Activated naive CD4-positive, alpha-beta T cell (primary cell): ENCODE measurements around the gene NR1D1.

Experiments
- DNase-seq, 4 experiments: peaks; one replicate each; lab custom pipeline; 2025; lab: John Stamatoyannopoulos, UW

The NR1D1 gene

DNA sequence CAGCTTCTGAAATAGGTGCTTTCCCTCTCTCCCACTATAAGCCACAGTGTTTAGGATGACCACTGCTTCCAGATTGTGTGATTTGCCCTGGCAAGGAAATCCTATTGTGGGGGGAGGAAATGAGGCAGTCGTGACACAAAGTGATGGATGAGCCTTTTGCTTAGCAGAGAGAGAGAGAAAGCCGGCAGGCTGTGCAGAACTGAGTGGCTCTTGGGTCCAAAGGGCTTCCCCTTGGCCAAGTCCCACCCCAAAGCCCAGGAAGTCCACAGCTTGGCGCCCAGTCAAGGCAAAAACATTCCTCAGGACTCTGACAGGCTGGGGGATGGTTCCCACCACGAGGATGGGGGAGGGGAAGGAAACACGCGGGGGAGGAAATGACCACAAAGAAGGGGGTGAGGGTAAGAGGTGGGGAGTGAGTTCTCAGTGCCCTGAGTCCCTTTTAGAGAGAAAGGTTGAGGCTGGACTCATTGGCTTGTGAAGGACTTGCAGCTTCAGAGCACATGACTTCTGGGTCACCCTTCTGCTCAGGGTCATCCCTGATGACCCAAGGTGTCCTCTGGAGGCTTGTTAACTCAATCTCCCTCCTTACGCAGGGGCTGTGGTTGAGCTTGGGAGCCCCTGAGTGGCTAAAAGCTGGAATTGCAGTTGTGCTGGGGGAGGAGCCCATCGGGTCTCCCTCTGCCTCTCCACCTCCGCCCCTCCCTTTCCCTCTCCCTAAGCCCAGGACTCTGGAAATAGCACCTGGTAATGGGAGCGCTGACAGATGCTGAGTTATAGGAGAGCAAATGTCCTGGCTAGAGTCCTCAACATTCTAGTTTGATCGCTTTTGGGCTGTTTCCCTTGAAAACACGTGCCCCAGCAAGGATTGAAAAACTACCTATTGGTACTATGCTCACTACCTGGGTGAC lies 11.1 kb upstream of the NR1D1 start:
- DNase-seq, result peak in 3 of 4 experiments; percentile 27 to 59 (median 34)

DNA sequence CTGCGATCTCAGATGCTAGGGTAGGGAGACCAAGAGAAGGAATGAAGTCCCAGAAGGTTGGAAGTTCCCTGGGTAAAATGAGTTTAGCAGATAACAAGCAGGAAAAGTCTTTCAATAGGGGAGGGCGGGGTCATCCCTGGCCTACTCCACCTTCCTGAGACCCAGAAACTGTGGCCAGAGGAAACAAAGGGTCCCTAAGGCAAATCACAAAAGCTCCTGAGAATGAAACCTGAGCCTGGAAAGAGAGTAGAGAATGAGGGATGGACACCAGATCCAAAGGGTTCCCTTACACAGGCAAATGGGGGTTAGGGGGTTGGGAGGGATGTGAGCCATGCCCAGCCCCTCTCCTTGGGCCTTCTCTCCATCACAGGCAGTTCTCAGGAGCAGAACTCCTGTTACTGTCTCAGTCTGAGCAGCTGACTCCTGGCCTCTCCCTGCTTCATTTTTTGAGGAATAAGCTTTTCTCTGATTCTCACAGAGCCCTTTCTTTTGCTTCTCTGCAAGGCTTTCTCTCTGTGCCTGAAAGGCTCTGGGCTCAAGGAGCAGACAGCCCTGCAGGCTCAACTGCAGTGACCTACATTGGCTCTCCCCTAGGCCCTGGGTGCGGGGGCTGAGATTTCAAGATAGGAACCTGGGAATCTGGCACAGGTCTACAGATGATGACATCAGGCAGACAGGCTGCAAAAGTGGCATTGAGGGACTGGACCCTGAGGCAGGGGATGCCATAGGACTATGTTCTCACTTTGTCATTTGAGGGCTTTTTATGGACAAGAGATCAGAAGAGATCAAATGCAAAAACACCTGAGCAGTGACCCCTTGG lies 9.8 kb upstream of the NR1D1 start:
- DNase-seq, result no peak

GRCh38 chr17:40108970-40109824 lies 8.8 kb upstream of the NR1D1 start:
- no peak for DNase-seq

- DNase-seq, result no peak
Observed at GRCh38 chr17:40107522-40108174, 7.3 kb upstream of the NR1D1 start.

- no peak for DNase-seq
Observed at GRCh38 chr17:40106760-40107521, 6.6 kb upstream of the NR1D1 start.

- DNase-seq, result no peak
Observed at GRCh38 chr17:40105861-40106759, 5.7 kb upstream of the NR1D1 start.

GRCh38 chr17:40104594-40105486 lies 4.5 kb upstream of the NR1D1 start:
- DNase-seq, result no peak

- DNase-seq, result no peak
Observed at GRCh38 chr17:40103688-40104087, 3.3 kb upstream of the NR1D1 start.

GRCh38 chr17:40103071-40103661 lies 2.8 kb upstream of the NR1D1 start:
- no peak for DNase-seq

- DNase-seq, result no peak
Observed at GRCh38 chr17:40101367-40102210, 1.2 kb upstream of the NR1D1 start.

DNA sequence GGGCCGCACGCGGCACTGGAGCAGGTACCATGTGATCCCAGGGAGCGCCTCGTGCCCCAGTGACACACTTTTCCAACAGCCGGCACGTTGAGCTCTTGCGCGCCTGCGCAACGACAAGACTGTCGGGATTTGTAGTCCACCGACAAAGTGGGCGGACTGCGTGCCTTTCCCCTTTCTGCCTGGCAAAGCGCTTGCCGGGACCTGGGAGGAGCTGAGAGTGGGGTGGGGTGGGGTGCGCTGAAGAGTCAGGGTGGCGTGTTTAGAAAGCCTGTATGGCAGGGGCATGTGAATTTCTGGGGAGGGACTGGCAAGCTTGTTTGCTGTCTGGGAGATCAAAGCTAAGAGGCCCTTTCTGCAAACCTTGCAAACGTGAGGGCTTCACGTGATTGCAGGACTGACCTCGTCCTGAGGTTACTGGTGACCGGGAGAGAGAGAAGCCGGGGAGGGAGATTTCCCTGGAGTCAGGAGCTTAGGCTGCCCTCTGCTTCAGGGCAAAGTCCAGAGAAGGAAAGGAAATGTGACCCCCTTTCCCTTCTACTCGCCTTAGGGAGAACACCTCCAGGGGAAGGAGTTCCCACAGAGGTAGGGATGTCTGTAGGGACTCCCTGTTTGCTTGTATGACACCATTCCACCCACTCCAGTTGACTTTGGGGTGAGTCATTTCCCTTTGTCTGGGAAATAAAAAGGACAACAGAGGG lies 429 bp upstream of the NR1D1 start:
- peak; percentile 66 to 84 (median 72) for DNase-seq

- DNase-seq, result no peak
Observed at GRCh38 chr17:40099619-40100418, 570 bp downstream of the NR1D1 start.

DNA sequence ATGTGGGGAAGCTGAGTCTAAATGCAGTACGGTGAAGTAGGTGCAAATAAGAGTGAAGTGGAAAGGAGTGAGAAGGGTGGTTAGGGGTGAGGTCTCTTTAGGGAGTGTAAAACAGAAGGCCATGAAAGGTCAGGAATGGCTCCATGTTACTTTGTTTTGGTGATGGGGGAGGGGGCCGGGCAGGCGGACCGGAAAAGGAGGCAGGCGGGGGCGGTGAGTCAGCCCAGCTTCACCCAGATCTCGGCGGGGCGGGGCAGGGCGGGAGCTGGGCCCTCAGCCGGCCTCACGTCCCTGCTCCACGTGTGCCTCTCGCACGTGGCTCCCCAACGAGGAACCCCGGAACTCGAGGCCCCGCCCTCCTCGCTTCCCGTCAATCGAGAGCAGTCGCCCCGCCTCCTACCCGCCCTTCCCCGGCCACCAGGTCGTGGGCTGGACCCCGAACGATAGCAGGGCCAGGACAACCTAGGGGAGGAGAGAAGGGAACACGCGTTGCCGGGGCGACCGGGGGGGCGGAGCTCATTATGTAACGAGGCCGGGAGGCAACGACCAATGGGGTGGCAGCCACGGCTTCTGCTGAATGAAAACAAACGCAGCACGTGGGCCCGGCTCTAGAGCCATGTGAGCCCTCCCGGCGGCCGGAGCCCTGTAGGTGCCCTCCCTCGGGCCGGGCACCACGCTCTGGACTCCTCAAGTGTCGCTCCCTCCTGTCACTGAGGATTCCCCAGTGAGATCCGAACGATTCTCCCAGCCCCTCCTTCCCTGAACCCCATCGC lies 1.4 kb downstream of the NR1D1 start:
- DNase-seq, result peak; percentile 92 to 99 (median 96)

GRCh38 chr17:40097931-40098845 lies 2.2 kb downstream of the NR1D1 start:
- DNase-seq, result no peak
